ENCODE measurements around the gene TYW1. TPM values are rescaled to one million over a fixed set of nuclear protein-coding genes. Genes with fewer than 3 reads are reported as not detected.

The TYW1 gene
- 16.5 TPM for polyA plus RNA-seq (2012; ENCODE audit: insufficient read length, low read depth)

- TF ChIP-seq POLR2AphosphoS5 (IDR thresholded peaks at IDR 0.05; ENCODE audit: low read depth, low read length) = peak; percentile 64
Observed at GRCh38 chr7:66996444-66997191, at the start of gene TYW1. Gene TYW1, plus strand, starts transcription at chr7:66996833. Its CDS starts 146 bp downstream, at chr7:66996979.

GRCh38 chr7:66948480-66949109 is 48.0 kb upstream of the TYW1 start:
- TF ChIP-seq REST (IDR thresholded peaks at IDR 0.05; ENCODE audit: insufficient read depth in 1 of 2, low read depth in 2 of 2, low read length in 2 of 2) (no peak), TAF1 (IDR thresholded peaks at IDR 0.05; ENCODE audit: borderline replicate concordance, insufficient read depth, low read length) (no peak), FOXP2 (optimal IDR thresholded peaks at IDR 0.05; ENCODE audit: borderline replicate concordance, extremely low read depth, extremely low read length, insufficient read depth) (no peak), SIN3A (IDR thresholded peaks at IDR 0.05; ENCODE audit: borderline replicate concordance, insufficient read depth, low read length) (no peak), POLR2AphosphoS5 (IDR thresholded peaks at IDR 0.05; ENCODE audit: low read depth, low read length) (no peak)

GRCh38 chr7:66950311-66950710 is 46.3 kb upstream of the TYW1 start:
- TF ChIP-seq POLR2AphosphoS5 (IDR thresholded peaks at IDR 0.05; ENCODE audit: low read depth, low read length) (no peak), REST (IDR thresholded peaks at IDR 0.05; ENCODE audit: insufficient read depth in 1 of 2, low read depth in 2 of 2, low read length in 2 of 2) (no peak), SIN3A (IDR thresholded peaks at IDR 0.05; ENCODE audit: borderline replicate concordance, insufficient read depth, low read length) (no peak), FOXP2 (optimal IDR thresholded peaks at IDR 0.05; ENCODE audit: borderline replicate concordance, extremely low read depth, extremely low read length, insufficient read depth) (no peak), TAF1 (IDR thresholded peaks at IDR 0.05; ENCODE audit: borderline replicate concordance, insufficient read depth, low read length) (no peak)

GRCh38 chr7:66950763-66951162 is 45.9 kb upstream of the TYW1 start:
- TF ChIP-seq SIN3A (IDR thresholded peaks at IDR 0.05; ENCODE audit: borderline replicate concordance, insufficient read depth, low read length) (no peak), FOXP2 (optimal IDR thresholded peaks at IDR 0.05; ENCODE audit: borderline replicate concordance, extremely low read depth, extremely low read length, insufficient read depth) (no peak), POLR2AphosphoS5 (IDR thresholded peaks at IDR 0.05; ENCODE audit: low read depth, low read length) (no peak), REST (IDR thresholded peaks at IDR 0.05; ENCODE audit: insufficient read depth in 1 of 2, low read depth in 2 of 2, low read length in 2 of 2) (no peak), TAF1 (IDR thresholded peaks at IDR 0.05; ENCODE audit: borderline replicate concordance, insufficient read depth, low read length) (no peak)

GRCh38 chr7:66952343-66953043 is 44.1 kb upstream of the TYW1 start:
- TF ChIP-seq SIN3A (IDR thresholded peaks at IDR 0.05; ENCODE audit: borderline replicate concordance, insufficient read depth, low read length) (no peak), TAF1 (IDR thresholded peaks at IDR 0.05; ENCODE audit: borderline replicate concordance, insufficient read depth, low read length) (no peak), POLR2AphosphoS5 (IDR thresholded peaks at IDR 0.05; ENCODE audit: low read depth, low read length) (no peak), FOXP2 (optimal IDR thresholded peaks at IDR 0.05; ENCODE audit: borderline replicate concordance, extremely low read depth, extremely low read length, insufficient read depth) (no peak), REST (IDR thresholded peaks at IDR 0.05; ENCODE audit: insufficient read depth in 1 of 2, low read depth in 2 of 2, low read length in 2 of 2) (no peak)
